Common myeloid progenitor, CD34-positive (primary cell): ENCODE results near the gene PFKP.

Source experiments
- CTCF ChIA-PET: fragments of 350-600 bp; sonication (Branson Sonifier 250); formaldehyde crosslinking; loops from one replicate; lab custom pipeline; 2021; ENCODE audit warnings: antibody characterized with exemption; lab: Charles Lee
- POLR2A ChIA-PET: fragments of 350-600 bp; sonication (Branson Sonifier 250); formaldehyde crosslinking; loops from one replicate; lab custom pipeline; 2021; ENCODE audit warnings: antibody characterized with exemption; lab: Charles Lee
- DNase-seq, 3 donors: peaks; one replicate each; pipeline versions ENCODE4 v3.0.0 to v3.0.0-alpha.2; 2013
- H3K27ac ChIP-seq, 2 experiments: 1 replicate in 1 of 2; 2 replicates in 1 of 2; pipeline ENCODE4 v1.7.0; 2013; ENCODE audit warnings: inconsistent platforms in 2 of 2, low read length in 2 of 2, mild to moderate bottlenecking in 2 of 2, low read depth in 1 of 2, moderate library complexity in 1 of 2; ENCODE audit not compliant: severe bottlenecking in 2 of 2, insufficient read depth in 1 of 2, poor library complexity in 1 of 2
- H3K27me3 ChIP-seq, 5 experiments: replicated peaks in 2 of 5; 1 replicate in 3 of 5; 2 replicates in 2 of 5; pipeline versions ENCODE4 v1.6.1 to v1.7.0; 2013; ENCODE audit warnings: low read length in 4 of 5, mild to moderate bottlenecking in 2 of 5, moderate library complexity in 2 of 5, inconsistent platforms in 1 of 5; ENCODE audit not compliant: insufficient read depth in 5 of 5, control insufficient read depth in 4 of 5
- H3K36me3 ChIP-seq, 4 experiments: 1 replicate in 2 of 4; 2 replicates in 2 of 4; pipeline versions ENCODE4 v1.6.1 to v1.7.0; 2013; ENCODE audit warnings: low read length in 3 of 4, control low read depth in 1 of 4, mild to moderate bottlenecking in 1 of 4; ENCODE audit not compliant: control insufficient read depth in 4 of 4, insufficient read depth in 4 of 4
- H3K4me1 ChIP-seq, 4 experiments: 1 replicate in 3 of 4; 2 replicates in 1 of 4; pipeline versions ENCODE4 v1.6.1 to v1.7.1; 2013; ENCODE audit warnings: low read length in 3 of 4, mild to moderate bottlenecking in 3 of 4, control low read depth in 1 of 4, inconsistent platforms in 1 of 4, moderate library complexity in 1 of 4; ENCODE audit not compliant: control insufficient read depth in 4 of 4, insufficient read depth in 4 of 4; ENCODE audit errors: control extremely low read depth in 1 of 4
- H3K4me3 ChIP-seq, 7 experiments: 1 replicate in 4 of 7; 2 replicates in 3 of 7; pipeline versions ENCODE4 v1.5.1 to v1.7.0; 2013; ENCODE audit warnings: mild to moderate bottlenecking in 7 of 7, low read length in 6 of 7, moderate library complexity in 6 of 7, inconsistent platforms in 2 of 7, low read depth in 2 of 7, control low read depth in 1 of 7; ENCODE audit not compliant: insufficient read depth in 4 of 7, control insufficient read depth in 1 of 7; ENCODE audit errors: extremely low read depth in 1 of 7
- H3K9me3 ChIP-seq, 5 experiments: 1 replicate in 4 of 5; 2 replicates in 1 of 5; pipeline versions ENCODE4 v1.6.1 to v1.7.1; 2013; ENCODE audit warnings: low read length in 4 of 5, mild to moderate bottlenecking in 2 of 5, inconsistent platforms in 1 of 5, low read depth in 1 of 5, moderate library complexity in 1 of 5; ENCODE audit not compliant: control insufficient read depth in 4 of 5, insufficient read depth in 2 of 5; ENCODE audit errors: control extremely low read depth in 1 of 5
- WGBS: methylation state at CpG from one replicate; pipeline ENCODE4 v1.1.5; 2013; ENCODE audit not compliant: insufficient coverage; 5-methylcytosine and 5-hydroxymethylcytosine counted together

Gene PFKP

GRCh38 chr10:3146289-3146688 is 78.9 kb downstream of the PFKP start:
- H3K4me1 ChIP-seq, result no peaks in the 10 kb centered on the region
- no peaks in the 10 kb centered on the region for H3K27me3 ChIP-seq
- H3K27ac ChIP-seq, result no peak overlapping the region
- peaks cover 42 to 96% (median 82%) of the 10 kb centered on the region in 4 experiments for H3K36me3 ChIP-seq
- no peak overlapping the region for H3K4me3 ChIP-seq
- H3K9me3 ChIP-seq, result no peaks in the 10 kb centered on the region
- ChIA-PET CTCF (interaction anchor here (1.1 to 1.8 kb wide), 2 partner anchors 15 to 20 kb away, joined by 3 to 5 read pairs; no protein-coding TSS in a partner anchor), POLR2A (no interaction called here)
- no peak for DNase-seq
- WGBS, result 92% methylated on average over 7 of the region's 8 CpGs

- H3K36me3 ChIP-seq, result peaks cover 42 to 94% (median 77%) of the 10 kb centered on the region in 4 experiments
- no peak for DNase-seq
- ChIA-PET CTCF (interaction anchor here (1.1 to 1.8 kb wide), 2 partner anchors 14 to 19 kb away, joined by 3 to 5 read pairs; no protein-coding TSS in a partner anchor), POLR2A (no interaction called here)
- H3K27me3 ChIP-seq, result no peaks in the 10 kb centered on the region
- H3K4me3 ChIP-seq, result no peak overlapping the region
- H3K27ac ChIP-seq, result no peak overlapping the region
- H3K9me3 ChIP-seq, result no peaks in the 10 kb centered on the region
- no peaks in the 10 kb centered on the region for H3K4me1 ChIP-seq
- 100% methylated on average over 10 of the region's 17 CpGs for WGBS
These were observed 79.9 kb downstream of the PFKP start for GRCh38 chr10:3147117-3147820.

GRCh38 chr10:3148041-3148440 is 80.7 kb downstream of the PFKP start:
- over 99% methylated on average over 17 of the region's 17 CpGs for WGBS

GRCh38 chr10:3148994-3149393 is 81.6 kb downstream of the PFKP start:
- ChIA-PET CTCF (no interaction called here), POLR2A (no interaction called here)
- Histone ChIP-seq H3K4me1 (no peaks in the 10 kb centered on the region), H3K4me3 (no peak overlapping the region), H3K27me3 (no peaks in the 10 kb centered on the region), H3K27ac (no peak overlapping the region), H3K9me3 (no peaks in the 10 kb centered on the region), H3K36me3 (peaks cover 34 to 93% (median 76%) of the 10 kb centered on the region in 4 experiments)
- WGBS, result 97% methylated on average over 6 of the region's 9 CpGs
- no peak for DNase-seq

More at GRCh38 chr10:3148041-3148440, 80.7 kb downstream of the PFKP start:
- no peaks in the 10 kb centered on the region for H3K27me3 ChIP-seq
- peaks cover 37 to 94% (median 78%) of the 10 kb centered on the region in 4 experiments for H3K36me3 ChIP-seq
- H3K4me1 ChIP-seq, result no peaks in the 10 kb centered on the region
- no peaks in the 10 kb centered on the region for H3K9me3 ChIP-seq
- H3K4me3 ChIP-seq, result no peak overlapping the region
- ChIA-PET POLR2A (no interaction called here), CTCF (interaction anchor here (1.8 kb wide), 1 partner anchor 18 kb away, joined by 5 read pairs; no protein-coding TSS in a partner anchor)
- DNase-seq, result no peak
- no peak overlapping the region for H3K27ac ChIP-seq

- CTCF ChIA-PET, result no interaction called here
- Histone ChIP-seq H3K27ac (no peak overlapping the region), H3K36me3 (peaks cover 30 to 94% (median 78%) of the 10 kb centered on the region in 4 experiments), H3K9me3 (no peaks in the 10 kb centered on the region), H3K4me3 (no peak overlapping the region), H3K4me1 (no peaks in the 10 kb centered on the region), H3K27me3 (no peaks in the 10 kb centered on the region)
- DNase-seq, result no peak
- 100% methylated on average over 6 of the region's 11 CpGs for WGBS
- POLR2A ChIA-PET, result no interaction called here
These were observed 82.6 kb downstream of the PFKP start for GRCh38 chr10:3149918-3150317.

- ChIA-PET CTCF (no interaction called here), POLR2A (no interaction called here)
- Histone ChIP-seq H3K9me3 (no peaks in the 10 kb centered on the region), H3K4me3 (no peak overlapping the region), H3K36me3 (peaks cover 31 to 94% (median 78%) of the 10 kb centered on the region in 4 experiments), H3K27ac (no peak overlapping the region), H3K27me3 (no peaks in the 10 kb centered on the region), H3K4me1 (no peaks in the 10 kb centered on the region)
- WGBS, result 96% methylated on average over 12 of the region's 13 CpGs
- DNase-seq, result no peak
These were observed 83.0 kb downstream of the PFKP start for GRCh38 chr10:3150366-3150765.

GRCh38 chr10:3150961-3151360 is 83.6 kb downstream of the PFKP start:
- Histone ChIP-seq H3K4me1 (no peaks in the 10 kb centered on the region), H3K9me3 (no peaks in the 10 kb centered on the region), H3K4me3 (no peak overlapping the region), H3K27ac (no peak overlapping the region), H3K27me3 (no peaks in the 10 kb centered on the region), H3K36me3 (peaks cover 30 to 94% (median 78%) of the 10 kb centered on the region in 4 experiments)
- DNase-seq, result no peak
- ChIA-PET CTCF (no interaction called here), POLR2A (no interaction called here)
- WGBS, result 93% methylated on average over 13 of the region's 14 CpGs
